ENCODE measurements around the gene ETDA. TPM values are rescaled to one million over a fixed set of nuclear protein-coding genes. Genes with fewer than 3 reads are reported as not detected.

The ETDA gene
- total and polyA plus RNA-seq, 2 of the 8 experiments (the other 6 are each of a cell fraction or from before 2014, with no cell fraction given) = not detected

- Histone ChIP-seq H4K20me1 (replicated peaks in 1 of 2; ENCODE audit: control insufficient read depth in 1 of 2, insufficient read depth in 2 of 2, low read length in 2 of 2) (no peaks in the 10 kb centered on the region), H4K8ac (ENCODE audit: extremely low read depth, insufficient read depth, low read length) (no peak overlapping the region), H3K4me1 (replicated peaks in 1 of 4; ENCODE audit: control insufficient read depth in 3 of 4, insufficient read depth in 4 of 4, low read length in 3 of 4) (no peaks in the 10 kb centered on the region), H3K27me3 (replicated peaks in 1 of 4; ENCODE audit: control insufficient read depth in 3 of 4, extremely low read depth in 1 of 4, insufficient read depth in 3 of 4, low read length in 3 of 4) (no peaks in the 10 kb centered on the region), H3K36me3 (ENCODE audit: control insufficient read depth in 2 of 4, insufficient read depth in 4 of 4, low read length in 3 of 4) (no peaks in the 10 kb centered on the region), H3K79me2 (ENCODE audit: control insufficient read depth in 1 of 2, insufficient read depth in 2 of 2, low read length in 2 of 2) (no peaks in the 10 kb centered on the region), H3K18ac (ENCODE audit: extremely low read depth, low read length) (no peak overlapping the region), H3K56ac (replicated peaks; ENCODE audit: insufficient read length, low read depth, low read length) (no peak overlapping the region), H3K9ac (replicated peaks in 1 of 4; ENCODE audit: extremely low read depth in 1 of 4, low read depth in 3 of 4, low read length in 3 of 4) (no peak overlapping the region), H3K4ac (replicated peaks; ENCODE audit: insufficient read length, low read depth, low read length) (no peak overlapping the region), H4K91ac (replicated peaks; ENCODE audit: insufficient read length, low read length) (no peak overlapping the region), H3K4me2 (ENCODE audit: insufficient read depth in 1 of 2, low read depth in 2 of 2, low read length in 2 of 2) (no peak overlapping the region), H2BK15ac (ENCODE audit: low read length) (no peak overlapping the region), H2BK120ac (replicated peaks; ENCODE audit: low read depth, low read length) (no peak overlapping the region), H3K27ac (ENCODE audit: low read depth, low read length) (no peak overlapping the region), H4K5ac (ENCODE audit: insufficient read length, low read depth, low read length) (no peak overlapping the region), H3K23me2 (ENCODE audit: low read depth, low read length) (no peaks in the 10 kb centered on the region), H3K14ac (ENCODE audit: insufficient read length) (no peak overlapping the region), H2BK5ac (ENCODE audit: low read depth, low read length) (no peak overlapping the region), H2BK20ac (ENCODE audit: low read length) (no peak overlapping the region), H2AFZ (ENCODE audit: low read length) (no peak overlapping the region), H3K4me3 (ENCODE audit: extremely low read depth in 1 of 4, insufficient read depth in 2 of 4, low read depth in 3 of 4, low read length in 4 of 4) (no peak overlapping the region), H2BK12ac (ENCODE audit: low read depth, low read length) (no peak overlapping the region), H3K79me1 (ENCODE audit: low read depth, low read length) (no peaks in the 10 kb centered on the region), H2AK5ac (ENCODE audit: low read depth, low read length) (no peak overlapping the region), H3K9me3 (ENCODE audit: insufficient read depth in 2 of 2, low read depth in 1 of 2, low read length in 1 of 2) (no peaks in the 10 kb centered on the region), H3K23ac (ENCODE audit: insufficient read length) (no peak overlapping the region)
- WGBS, 2 experiments (ENCODE audit: extremely low coverage in 1 of 2, insufficient coverage in 1 of 2, insufficient read length in 1 of 2, insufficient replicate concordance in 2 of 2, low coverage in 1 of 2, low lambda C conversion rate in 2 of 2, missing lambda C conversion rate in 1 of 2) = 93% methylated on average over 8 of the region's 8 CpGs; no CpG with 5 or more reads in 1 of the 2 experiments
- DNase-seq (ENCODE audit: low read depth in 1 of 2, low spot score in 2 of 2) = no peak
- ChIA-PET POLR2A (ENCODE audit: partially characterized antibody) (no interaction called here), CTCF (ENCODE audit: partially characterized antibody) (interaction anchor here (1.1 kb wide), 1 partner anchor 133 kb away, joined by 4 read pairs; no protein-coding TSS in a partner anchor)
- TF ChIP-seq SP2 (IDR thresholded peaks at IDR 0.05; ENCODE audit: low read length) (no peak), BACH1 (IDR thresholded peaks at IDR 0.05; ENCODE audit: low read length) (no peak), NANOG (IDR thresholded peaks at IDR 0.05; ENCODE audit: insufficient read depth, low read depth, low read length, poor library complexity, severe bottlenecking) (no peak), MAX (IDR thresholded peaks at IDR 0.05) (no peak), SRF (IDR thresholded peaks at IDR 0.05; ENCODE audit: low read depth, low read length) (no peak), POU5F1 (IDR thresholded peaks at IDR 0.05; ENCODE audit: low read depth, low read length) (no peak), TAF1 (IDR thresholded peaks at IDR 0.05; ENCODE audit: low read depth, low read length) (no peak)
- FAIRE-seq = no peak
These were observed 38.5 kb upstream of the ETDA start for GRCh38 chrX:135213200-135213844.

Data from H1 (cell line).